GM21367 (cell line): ENCODE results near the gene AFF3.
"Not testable (repeated sequence)": the region's sequence is repeated elsewhere in the genome, so short reads cannot be mapped to it uniquely, and the experiment has no call there.

Experiments
- ATAC-seq: cut with Tn5 transposase; IDR thresholded peaks from one replicate; pipeline ENCODE4 v1.9.1; 2021; ENCODE audit not compliant: unreplicated experiment

The AFF3 gene

DNA sequence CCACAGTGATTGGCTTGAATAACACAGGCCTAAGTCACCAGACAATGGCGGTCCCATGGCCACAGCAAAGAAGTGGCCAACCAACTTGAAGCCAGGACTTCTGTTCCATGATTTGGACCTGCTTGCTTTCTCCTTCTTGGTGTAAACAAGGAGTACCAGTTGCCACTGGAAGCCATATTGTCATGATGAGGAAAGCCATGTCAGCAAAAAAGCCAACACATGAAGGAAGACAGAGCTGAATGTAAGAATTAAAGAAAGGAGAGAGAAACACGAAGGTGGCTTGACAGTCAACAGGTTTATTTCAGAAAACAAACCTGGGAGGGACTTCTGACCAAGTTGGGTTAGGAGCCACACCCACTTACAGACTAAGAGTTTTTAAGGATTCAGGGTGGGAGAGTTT, 620.2 kb downstream of the AFF3 start:
- no peak for ATAC-seq

GRCh38 chr2:99520813-99521212, 621.6 kb downstream of the AFF3 start:
- no peak for ATAC-seq

- ATAC-seq = no peak
Measured at GRCh38 chr2:99520195-99520594, 622.2 kb downstream of the AFF3 start.

- ATAC-seq = no peak
Measured at GRCh38 chr2:99514357-99514756, 628.0 kb downstream of the AFF3 start.

GRCh38 chr2:99512181-99512591, 630.2 kb downstream of the AFF3 start:
- no peak for ATAC-seq

DNA sequence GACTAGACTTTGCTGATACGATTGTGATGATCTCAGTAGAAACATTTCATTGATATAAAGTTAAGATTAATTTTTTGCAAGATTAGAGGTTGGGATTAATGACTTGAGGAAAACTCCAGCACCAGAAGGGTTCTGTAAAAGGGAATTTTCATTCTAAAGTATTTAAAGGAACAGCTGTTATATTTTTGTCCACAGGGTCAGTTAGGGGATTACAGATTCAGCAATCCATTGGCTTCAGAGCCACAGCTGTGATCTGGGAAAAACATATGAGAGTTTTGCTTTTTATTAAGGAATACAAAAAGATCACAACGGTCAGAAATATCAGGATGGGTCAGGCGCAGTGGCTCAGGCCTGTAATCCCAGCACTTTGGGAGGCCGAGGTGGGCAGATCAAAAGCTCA, 633.0 kb downstream of the AFF3 start:
- no peak for ATAC-seq

- ATAC-seq = no peak
Measured at GRCh38 chr2:99507937-99508818, 634.2 kb downstream of the AFF3 start.

GRCh38 chr2:99504844-99505584, 637.4 kb downstream of the AFF3 start:
- ATAC-seq = no peak

- ATAC-seq = not testable (repeated sequence)
Measured at GRCh38 chr2:99503662-99504416, 638.6 kb downstream of the AFF3 start.

DNA sequence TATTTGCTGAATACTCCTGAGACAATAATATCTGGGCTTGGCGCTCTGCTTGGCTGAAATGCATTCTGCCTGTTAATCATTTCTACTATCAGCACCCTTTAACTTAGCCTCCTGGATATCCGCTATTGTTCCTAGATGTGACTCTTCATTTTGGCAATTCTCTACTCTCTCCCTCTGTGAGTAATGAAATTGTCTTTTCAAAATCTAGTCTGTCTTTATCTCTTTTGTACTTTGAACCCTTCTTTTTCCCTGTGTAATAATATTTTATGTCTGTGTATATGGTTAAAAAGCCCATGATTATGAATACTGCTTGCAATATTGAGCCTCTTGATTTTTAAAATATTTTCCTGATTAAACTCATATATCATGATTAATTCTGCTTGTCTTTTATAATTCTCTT, 646.4 kb downstream of the AFF3 start:
- no peak for ATAC-seq
